HEK293T (cell line): ENCODE measurements around the gene DLG2.

Source experiments
- CTCF ChIA-PET: fragments of 350-600 bp; formaldehyde crosslinking; extraction: SDS; loops from one replicate; lab custom pipeline; 2021; ENCODE audit warnings: antibody characterized with exemption, inconsistent platforms; lab: Yijun Ruan, JAX
- POLR2A ChIA-PET: fragments of 350-600 bp; formaldehyde crosslinking; extraction: SDS; loops from one replicate; lab custom pipeline; 2020; ENCODE audit warnings: antibody characterized with exemption, inconsistent platforms; lab: Yijun Ruan, JAX
- DNase-seq: peaks from one replicate; pipeline ENCODE4 v3.0.0; 2012; ENCODE audit warnings: mixed read lengths; ENCODE audit errors: extremely low spot score
- ARNT ChIP-seq: fragments of 450-650 bp; IDR thresholded peaks from 2 replicates; pipeline ENCODE4 v1.6.1; 2017; ENCODE audit warnings: mild to moderate bottlenecking
- BHLHE40 ChIP-seq: fragments of 450-650 bp; IDR thresholded peaks from 2 replicates; pipeline ENCODE4 v1.6.1; 2016; ENCODE audit warnings: mild to moderate bottlenecking, moderate library complexity, borderline replicate concordance
- CTBP1 ChIP-seq: fragments of 450-650 bp; IDR thresholded peaks from 2 replicates; pipeline ENCODE4 v1.6.1; 2016; ENCODE audit warnings: borderline replicate concordance
- ELF4 ChIP-seq: fragments of 450-650 bp; IDR thresholded peaks from 2 replicates; pipeline ENCODE4 v1.6.1; 2017; ENCODE audit warnings: antibody characterized with exemption
- FOXA1 ChIP-seq: fragments of 450-650 bp; IDR thresholded peaks from 2 replicates; pipeline ENCODE4 v1.6.1; 2016; ENCODE audit warnings: mild to moderate bottlenecking
- FOXK2 ChIP-seq: fragments of 450-650 bp; IDR thresholded peaks from 2 replicates; pipeline ENCODE4 v1.6.1; 2016; ENCODE audit warnings: mild to moderate bottlenecking
- FOXM1 ChIP-seq: fragments of 450-650 bp; IDR thresholded peaks from 2 replicates; pipeline ENCODE4 v1.6.1; 2017; ENCODE audit warnings: mild to moderate bottlenecking, borderline replicate concordance
- HDGF ChIP-seq: fragments of 450-650 bp; IDR thresholded peaks from 2 replicates; pipeline ENCODE4 v1.6.1; 2017; ENCODE audit warnings: antibody characterized with exemption, borderline replicate concordance
- L3MBTL2 ChIP-seq: fragments of 450-650 bp; conservative IDR thresholded peaks from 2 replicates; pipeline ENCODE4 v1.6.1; 2016; ENCODE audit warnings: mild to moderate bottlenecking
- LEF1 ChIP-seq: fragments of 450-650 bp; IDR thresholded peaks from 2 replicates; pipeline ENCODE4 v1.6.1; 2017; ENCODE audit warnings: mild to moderate bottlenecking, borderline replicate concordance
- NFRKB ChIP-seq: fragments of 450-650 bp; IDR thresholded peaks from 2 replicates; pipeline ENCODE4 v1.6.1; 2016; ENCODE audit warnings: mild to moderate bottlenecking, moderate library complexity
- SP1 ChIP-seq: fragments of 450-650 bp; IDR thresholded peaks from 2 replicates; pipeline ENCODE4 v1.6.1; 2017
- SUZ12 ChIP-seq: fragments of 450-650 bp; IDR thresholded peaks from 2 replicates; pipeline ENCODE4 v1.6.1; 2016; ENCODE audit warnings: mild to moderate bottlenecking
- TARDBP ChIP-seq: fragments of 450-650 bp; IDR thresholded peaks from 2 replicates; pipeline ENCODE4 v1.6.1; 2016
- ZNF384 ChIP-seq: fragments of 450-650 bp; IDR thresholded peaks from 2 replicates; pipeline ENCODE4 v1.6.1; 2016
- TF ChIP-seq, protein P1 (sequence below): fragments of 450-650 bp; IDR thresholded peaks from 2 replicates; pipeline ENCODE4 v1.6.1; 2016

DLG2 gene

DNA sequence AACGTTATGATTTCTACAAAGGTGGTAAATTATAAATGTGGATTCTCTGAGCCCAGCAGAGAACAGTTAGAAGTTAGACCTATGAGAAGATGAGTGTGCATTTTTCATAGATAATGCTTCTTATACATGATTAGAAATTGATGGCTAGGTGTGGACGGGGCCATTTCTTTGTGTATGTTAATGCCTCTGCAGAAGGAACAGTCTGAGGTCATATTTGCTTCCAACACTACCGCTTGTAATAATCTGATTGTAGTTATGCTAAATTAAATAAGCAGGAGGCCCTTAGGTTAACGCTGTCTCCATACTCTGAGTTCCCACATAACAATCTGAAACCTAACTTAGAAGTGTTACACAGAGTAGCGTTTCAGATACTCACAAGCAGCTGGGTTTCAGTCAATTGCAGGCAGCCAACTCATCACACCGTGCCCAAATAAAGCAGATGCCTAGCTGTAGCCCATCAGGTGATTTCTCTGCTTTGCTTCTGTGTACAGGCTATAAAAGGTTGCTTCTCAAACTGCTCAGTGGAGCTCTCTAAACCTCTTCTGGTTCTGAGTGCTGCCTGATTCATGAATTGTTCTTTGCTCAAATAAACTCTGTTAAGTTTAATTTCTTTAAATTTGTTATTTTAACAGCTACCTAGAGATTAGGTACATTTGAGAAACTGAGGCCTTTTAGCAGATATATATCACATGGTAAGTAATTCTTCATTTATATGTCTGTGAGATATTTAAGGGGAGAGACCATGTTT, 1702.2 kb downstream of the DLG2 start:
- ChIA-PET CTCF (no interaction called here), POLR2A (no interaction called here)
- DNase-seq, result no peak
- TF ChIP-seq HDGF (no peak), NFRKB (no peak), ARNT (no peak), FOXK2 (no peak), SP1 (no peak), TARDBP (no peak), ZNF384 (no peak), LEF1 (no peak), FOXA1 (no peak)

DNA sequence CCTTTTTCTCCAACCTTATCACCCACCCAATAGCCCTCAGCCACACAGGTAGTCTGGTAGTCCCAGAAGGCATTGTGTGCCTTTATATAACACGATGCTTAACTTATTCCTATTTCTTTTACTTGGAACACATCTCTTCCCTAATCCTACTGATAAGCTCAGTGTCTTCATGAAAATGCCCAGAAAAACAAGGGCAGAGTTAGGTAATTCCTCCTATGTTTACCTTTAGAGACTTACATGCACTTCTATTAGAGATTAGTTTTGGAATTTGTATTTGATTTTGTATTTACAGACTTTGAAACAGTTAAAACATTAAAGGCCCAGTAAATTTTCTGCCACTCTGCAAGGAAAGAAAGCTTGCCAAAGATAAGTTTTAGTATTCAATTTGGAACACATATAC, 1703.2 kb downstream of the DLG2 start:
- ChIA-PET POLR2A (no interaction called here), CTCF (no interaction called here)
- TF ChIP-seq FOXK2 (no peak), FOXA1 (no peak), SP1 (no peak), ARNT (no peak)
- TF ChIP-seq, protein P1, sequence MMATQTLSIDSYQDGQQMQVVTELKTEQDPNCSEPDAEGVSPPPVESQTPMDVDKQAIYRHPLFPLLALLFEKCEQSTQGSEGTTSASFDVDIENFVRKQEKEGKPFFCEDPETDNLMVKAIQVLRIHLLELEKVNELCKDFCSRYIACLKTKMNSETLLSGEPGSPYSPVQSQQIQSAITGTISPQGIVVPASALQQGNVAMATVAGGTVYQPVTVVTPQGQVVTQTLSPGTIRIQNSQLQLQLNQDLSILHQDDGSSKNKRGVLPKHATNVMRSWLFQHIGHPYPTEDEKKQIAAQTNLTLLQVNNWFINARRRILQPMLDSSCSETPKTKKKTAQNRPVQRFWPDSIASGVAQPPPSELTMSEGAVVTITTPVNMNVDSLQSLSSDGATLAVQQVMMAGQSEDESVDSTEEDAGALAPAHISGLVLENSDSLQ, result no peak
- DNase-seq, result no peak

DNA sequence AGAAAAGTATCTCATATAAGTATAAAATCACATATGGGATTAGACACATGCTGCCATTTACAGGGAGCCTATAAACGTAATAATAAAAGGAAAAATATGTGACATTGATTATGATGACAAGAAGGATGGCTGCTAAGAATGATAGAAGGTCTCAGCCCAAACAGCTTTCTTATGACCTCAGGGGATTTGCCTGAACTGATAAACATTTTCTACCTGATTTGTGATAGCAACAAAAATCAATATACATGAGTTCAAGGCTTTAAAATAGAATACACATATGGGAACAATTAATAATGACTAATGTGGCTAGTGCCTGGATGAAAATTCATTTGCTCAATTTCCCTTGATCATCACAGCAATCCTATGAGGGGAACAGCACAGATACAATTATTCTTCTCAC, 1704.2 kb downstream of the DLG2 start:
- TF ChIP-seq ELF4, result no peak
- no peak for TF ChIP-seq NFRKB
- no peak for TF ChIP-seq ZNF384
- POLR2A ChIA-PET, result no interaction called here
- CTCF ChIA-PET, result no interaction called here
- no peak for DNase-seq

DNA sequence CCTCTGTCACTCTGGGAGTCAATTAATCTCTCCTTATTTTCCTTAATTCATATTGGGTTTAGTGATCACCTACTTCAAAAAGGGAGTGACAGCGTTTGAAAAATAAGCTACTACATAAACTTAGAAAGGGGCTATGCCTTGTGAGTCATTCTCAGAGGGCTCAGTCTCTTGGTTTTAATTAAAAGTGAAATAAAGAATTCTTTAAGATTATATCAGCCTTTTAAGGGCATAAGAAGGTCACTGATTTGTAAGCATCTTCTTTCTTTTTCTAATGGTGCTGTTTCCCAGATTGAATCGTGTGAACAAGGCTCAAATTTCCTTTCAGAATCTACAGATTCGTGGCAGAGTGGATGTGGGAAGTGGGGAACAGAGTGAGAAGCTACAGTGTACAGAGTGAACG, 1704.8 kb downstream of the DLG2 start:
- ChIA-PET CTCF (no interaction called here), POLR2A (no interaction called here)
- no peak for TF ChIP-seq FOXK2
- TF ChIP-seq, protein P1, result no peak
- no peak for TF ChIP-seq HDGF
- TF ChIP-seq LEF1, result no peak
- no peak for TF ChIP-seq FOXM1
- no peak for TF ChIP-seq TARDBP
- no peak for TF ChIP-seq SUZ12
- TF ChIP-seq CTBP1, result no peak
- no peak for TF ChIP-seq NFRKB
- TF ChIP-seq FOXA1, result no peak
- TF ChIP-seq SP1, result no peak
- no peak for TF ChIP-seq BHLHE40
- no peak for TF ChIP-seq ZNF384
- no peak for TF ChIP-seq ELF4
- no peak for TF ChIP-seq L3MBTL2
- no peak for DNase-seq

DNA sequence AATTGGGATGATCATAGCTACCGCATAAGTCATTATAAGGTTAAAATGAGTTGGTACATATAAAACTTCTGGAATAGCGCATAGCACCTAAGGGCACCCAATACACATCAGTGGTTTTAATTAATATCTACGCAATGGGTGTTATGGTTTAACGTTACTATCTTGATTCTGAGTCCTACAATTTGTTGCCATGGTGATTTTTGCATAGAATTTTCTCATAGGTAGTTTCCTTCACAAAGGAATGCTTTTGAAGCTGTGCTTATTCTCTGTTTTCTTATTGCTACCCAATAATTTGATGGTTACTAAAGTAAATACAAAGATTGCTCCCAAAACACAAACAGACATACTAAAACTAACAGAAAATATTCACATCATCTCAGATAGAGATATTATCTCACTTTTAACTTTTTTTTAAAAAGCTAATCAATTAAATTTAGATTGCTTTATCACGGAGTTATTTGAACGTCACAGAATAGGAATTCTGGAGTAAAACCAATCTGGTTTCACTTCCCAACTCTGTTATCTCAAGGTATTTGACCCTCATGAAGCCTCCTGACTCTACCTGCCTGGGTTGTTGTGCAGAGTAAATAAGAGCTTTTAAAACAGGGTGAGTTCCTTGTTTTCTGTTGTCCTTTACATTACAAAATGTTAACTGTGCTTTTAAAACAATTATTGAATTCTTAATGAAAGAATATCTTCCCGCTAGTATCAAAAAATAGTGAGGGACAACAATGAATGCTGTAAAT, 1705.5 kb downstream of the DLG2 start:
- CTCF ChIA-PET, result interaction anchor here (0.6 kb wide), 1 partner anchor 1322 kb away, joined by 3 read pairs; no protein-coding TSS in a partner anchor

DNA sequence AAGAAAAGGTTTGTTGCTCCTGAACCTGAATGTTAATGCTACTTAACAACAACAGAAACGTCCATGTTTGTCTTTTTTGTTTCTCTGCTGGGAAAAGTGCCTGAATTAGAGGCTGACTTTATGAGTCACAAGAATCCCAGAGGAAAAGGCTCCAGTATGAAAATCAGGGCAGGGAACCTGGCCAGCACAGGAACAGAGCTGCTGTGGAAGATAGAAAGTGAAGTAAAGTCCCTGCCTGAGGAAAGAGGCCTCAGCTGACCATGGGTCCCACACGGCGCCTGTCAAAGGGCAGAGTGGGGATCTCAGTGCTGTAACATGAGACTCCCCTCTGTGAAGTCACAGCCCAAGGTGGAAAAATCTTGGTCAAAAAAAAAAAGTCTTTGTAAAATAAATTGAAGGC, 1708.7 kb downstream of the DLG2 start:
- ChIA-PET POLR2A (no interaction called here), CTCF (no interaction called here)
- TF ChIP-seq SUZ12 (no peak), ZNF384 (no peak), FOXK2 (no peak), L3MBTL2 (no peak), NFRKB (no peak), ARNT (no peak), HDGF (no peak), SP1 (no peak), TARDBP (no peak), FOXA1 (no peak)
- no peak for DNase-seq

More for the DNA sequence above, 1705.5 kb downstream of the DLG2 start:
- no peak for DNase-seq
- POLR2A ChIA-PET, result no interaction called here
- no peak for TF ChIP-seq HDGF
- TF ChIP-seq, protein P1, result no peak
- no peak for TF ChIP-seq ELF4

DNA sequence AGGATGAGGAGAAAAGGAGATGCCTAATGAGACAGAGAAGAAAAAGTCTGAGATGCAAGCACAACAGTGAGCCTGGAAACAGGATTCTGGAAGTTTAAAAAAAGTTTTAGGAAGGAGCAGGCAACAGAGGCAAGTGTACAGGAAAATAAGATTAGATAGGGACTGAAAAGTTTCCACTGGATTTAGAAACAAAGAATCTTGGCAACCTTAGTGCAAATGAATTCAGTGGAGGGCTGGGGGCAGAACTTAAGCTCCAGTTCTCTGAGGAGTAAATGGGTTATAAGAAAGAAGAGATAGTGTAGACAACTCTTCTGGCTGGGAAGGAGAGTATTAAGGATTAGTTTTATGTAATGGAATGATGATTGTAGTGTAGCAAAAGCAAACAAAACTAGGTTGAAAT, 1712.1 kb downstream of the DLG2 start:
- CTCF ChIA-PET, result no interaction called here
- POLR2A ChIA-PET, result no interaction called here
- no peak for DNase-seq
- no peak for TF ChIP-seq CTBP1
- TF ChIP-seq FOXK2, result no peak
- TF ChIP-seq ARNT, result no peak
- TF ChIP-seq HDGF, result no peak
- no peak for TF ChIP-seq SUZ12
- TF ChIP-seq LEF1, result no peak
- TF ChIP-seq ZNF384, result no peak
